Fibroblast of mammary gland (primary cell): ENCODE data around the gene TMED6.
A peak's percentile ranks its signal among the peaks of the same experiment; 100 is the strongest.

ENCODE experiments used
- DNase-seq: peaks from one replicate; pipeline ENCODE4 v3.0.0-alpha.2; 2010; ENCODE audit warnings: low read depth
- H3K4me3 ChIP-seq: 2 replicates; pipeline ENCODE4 v1.5.1; 2011; ENCODE audit warnings: low read depth, mild to moderate bottlenecking, low read length, moderate library complexity; ENCODE audit not compliant: control insufficient read depth
- TF ChIP-seq, protein P1 (sequence below): conservative IDR thresholded peaks from 2 replicates; pipeline ENCODE4 v1.5.1; 2011; ENCODE audit warnings: low read depth, low read length, inconsistent platforms; ENCODE audit not compliant: control insufficient read depth, insufficient read depth

TMED6 gene

DNA sequence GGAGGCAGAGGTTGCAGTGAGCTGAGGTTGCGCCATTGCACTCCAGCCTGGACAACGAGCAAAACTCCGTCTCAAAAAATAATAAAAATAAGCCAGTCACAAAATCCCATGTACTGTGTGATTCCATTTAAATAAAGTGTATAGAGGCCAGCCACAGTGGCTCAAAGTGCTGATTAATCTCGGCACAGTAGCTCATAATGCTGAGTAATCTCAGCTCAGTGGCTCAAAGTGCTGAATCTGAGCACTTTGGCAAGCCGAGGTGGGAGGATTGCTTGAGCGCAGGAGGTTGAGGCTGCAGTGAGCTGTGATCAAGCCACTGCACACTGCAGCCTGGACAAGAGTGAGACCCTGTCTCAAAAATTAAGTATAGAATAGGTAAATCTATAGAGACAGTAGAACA, 4.9 kb downstream of the TMED6 start:
- no peak overlapping the region for H3K4me3 ChIP-seq
- TF ChIP-seq, protein P1, sequence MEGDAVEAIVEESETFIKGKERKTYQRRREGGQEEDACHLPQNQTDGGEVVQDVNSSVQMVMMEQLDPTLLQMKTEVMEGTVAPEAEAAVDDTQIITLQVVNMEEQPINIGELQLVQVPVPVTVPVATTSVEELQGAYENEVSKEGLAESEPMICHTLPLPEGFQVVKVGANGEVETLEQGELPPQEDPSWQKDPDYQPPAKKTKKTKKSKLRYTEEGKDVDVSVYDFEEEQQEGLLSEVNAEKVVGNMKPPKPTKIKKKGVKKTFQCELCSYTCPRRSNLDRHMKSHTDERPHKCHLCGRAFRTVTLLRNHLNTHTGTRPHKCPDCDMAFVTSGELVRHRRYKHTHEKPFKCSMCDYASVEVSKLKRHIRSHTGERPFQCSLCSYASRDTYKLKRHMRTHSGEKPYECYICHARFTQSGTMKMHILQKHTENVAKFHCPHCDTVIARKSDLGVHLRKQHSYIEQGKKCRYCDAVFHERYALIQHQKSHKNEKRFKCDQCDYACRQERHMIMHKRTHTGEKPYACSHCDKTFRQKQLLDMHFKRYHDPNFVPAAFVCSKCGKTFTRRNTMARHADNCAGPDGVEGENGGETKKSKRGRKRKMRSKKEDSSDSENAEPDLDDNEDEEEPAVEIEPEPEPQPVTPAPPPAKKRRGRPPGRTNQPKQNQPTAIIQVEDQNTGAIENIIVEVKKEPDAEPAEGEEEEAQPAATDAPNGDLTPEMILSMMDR, result no peak
- DNase-seq, result no peak

DNA sequence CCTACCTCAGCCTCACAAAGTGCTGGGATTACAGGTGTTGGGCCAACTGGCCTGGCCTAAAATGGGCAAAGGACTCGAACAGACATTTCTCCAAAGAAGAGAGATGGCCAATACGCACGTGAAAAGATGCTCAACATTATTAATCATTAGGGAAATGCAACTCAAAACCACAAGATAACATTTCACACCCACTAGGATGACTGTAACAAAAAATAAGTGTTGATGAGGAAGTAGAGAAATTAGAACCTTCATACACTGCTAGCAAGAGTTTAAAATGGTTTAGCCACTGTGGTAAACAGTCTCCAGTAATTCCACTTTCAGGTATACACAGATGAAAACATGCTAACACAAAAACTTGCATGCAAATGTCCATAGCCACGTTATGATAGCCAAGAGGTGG, 5.7 kb downstream of the TMED6 start:
- no peak for DNase-seq
- H3K4me3 ChIP-seq, result no peak overlapping the region
- TF ChIP-seq, protein P1, result no peak

DNA sequence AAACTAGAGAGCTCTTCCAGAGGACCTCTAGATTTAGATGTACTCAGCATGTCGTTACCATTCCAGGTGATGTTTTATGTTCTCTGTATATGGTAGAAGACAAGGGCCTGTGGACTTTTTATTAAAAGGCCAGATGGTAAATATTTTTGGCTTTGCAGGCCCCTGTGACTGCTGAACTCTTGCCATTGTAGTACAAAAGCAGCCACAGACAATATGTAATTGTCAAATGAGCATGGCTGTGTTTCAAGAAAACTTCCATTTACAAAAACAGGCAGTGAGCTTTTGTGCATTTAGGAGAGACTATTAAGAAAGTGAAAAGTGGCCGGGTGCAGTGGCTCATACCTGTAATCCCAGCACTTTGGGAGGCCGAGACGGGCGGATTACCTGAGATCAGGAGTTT, 7.4 kb downstream of the TMED6 start:
- DNase-seq, result no peak
- TF ChIP-seq, protein P1, result no peak

DNA sequence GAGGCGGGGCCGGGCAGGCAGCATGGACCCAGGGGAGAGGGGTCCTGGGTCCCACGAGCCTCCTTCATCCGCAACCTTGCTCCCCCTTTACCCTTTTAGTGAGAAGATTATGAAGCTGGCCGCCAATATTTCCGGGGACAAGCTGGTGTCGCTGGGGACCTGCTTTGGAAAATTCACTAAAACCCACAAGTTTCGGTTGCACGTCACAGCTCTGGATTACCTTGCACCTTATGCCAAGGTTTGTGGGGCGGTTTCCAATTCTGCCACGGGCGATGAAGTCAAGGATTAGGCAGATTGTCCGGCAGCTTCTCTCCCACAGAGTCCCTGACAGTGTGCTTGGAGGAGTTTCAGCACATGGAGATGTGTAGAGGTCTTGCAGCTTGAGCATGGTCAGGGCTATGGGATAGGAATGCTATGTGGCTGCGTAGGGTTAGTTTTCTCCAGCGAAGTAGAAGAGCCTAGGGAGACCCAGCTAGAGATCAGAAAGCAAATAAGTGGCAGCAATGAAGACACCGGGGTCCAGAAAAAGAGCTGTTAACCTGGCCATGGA, 11.4 kb downstream of the TMED6 start:
- TF ChIP-seq, protein P1, result no peak
- H3K4me3 ChIP-seq, result peak overlapping the region; percentile 78
- DNase-seq, result no peak

More for the DNA sequence above, 7.4 kb downstream of the TMED6 start:
- no peak overlapping the region for H3K4me3 ChIP-seq

DNA sequence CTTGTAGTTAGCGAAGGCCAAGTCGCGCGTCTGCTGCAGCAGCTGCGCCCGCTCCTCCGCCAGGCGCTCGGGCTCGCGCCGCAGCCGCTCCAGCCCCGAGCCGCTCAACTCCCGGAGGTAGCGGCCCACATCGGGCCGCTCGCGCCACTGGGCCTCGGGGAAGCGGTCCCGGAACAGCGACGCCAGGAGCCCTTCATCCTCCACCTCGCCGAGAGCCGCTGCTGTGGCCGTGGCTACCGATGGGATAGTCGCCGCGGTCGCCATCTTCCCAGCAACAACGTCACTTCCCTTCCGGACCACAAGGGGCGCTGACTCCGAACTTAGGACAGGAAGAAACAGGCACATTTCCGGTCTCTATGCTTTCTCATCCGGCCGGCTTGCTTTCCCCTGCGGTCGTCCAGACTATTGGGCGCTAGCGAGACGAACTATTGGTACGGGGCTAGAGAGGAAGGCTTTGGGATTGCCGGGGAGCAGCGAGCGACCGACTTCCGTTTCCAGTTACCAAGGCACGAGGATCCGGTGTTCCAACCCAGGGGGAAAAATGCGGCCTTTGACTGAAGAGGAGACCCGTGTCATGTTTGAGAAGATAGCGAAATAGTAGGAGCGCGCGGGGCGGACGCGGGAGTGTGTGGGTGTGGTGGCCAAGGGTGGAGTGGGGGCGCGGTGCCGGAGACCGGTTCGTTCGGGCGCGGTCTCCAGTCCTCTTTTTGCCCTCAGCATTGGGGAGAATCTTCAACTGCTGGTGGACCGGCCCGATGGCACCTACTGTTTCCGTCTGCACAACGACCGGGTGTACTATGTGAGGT, 12.1 kb downstream of the TMED6 start, which contains the start of the genes COG8 and NIP7:
TSS of gene COG8 (minus strand) at position 276 of the 806 bp plus-strand sequence. CDS start at position 264, 12 bp downstream.
TSS of gene NIP7 (plus strand) at position 484 of the 806 bp plus-strand sequence. CDS start at position 542, 58 bp downstream.
- peak; percentile 99 for DNase-seq
- TF ChIP-seq, protein P1, result peak; percentile 75
- peak within 1 kb of the TSS; percentile 78 for H3K4me3 ChIP-seq

DNA sequence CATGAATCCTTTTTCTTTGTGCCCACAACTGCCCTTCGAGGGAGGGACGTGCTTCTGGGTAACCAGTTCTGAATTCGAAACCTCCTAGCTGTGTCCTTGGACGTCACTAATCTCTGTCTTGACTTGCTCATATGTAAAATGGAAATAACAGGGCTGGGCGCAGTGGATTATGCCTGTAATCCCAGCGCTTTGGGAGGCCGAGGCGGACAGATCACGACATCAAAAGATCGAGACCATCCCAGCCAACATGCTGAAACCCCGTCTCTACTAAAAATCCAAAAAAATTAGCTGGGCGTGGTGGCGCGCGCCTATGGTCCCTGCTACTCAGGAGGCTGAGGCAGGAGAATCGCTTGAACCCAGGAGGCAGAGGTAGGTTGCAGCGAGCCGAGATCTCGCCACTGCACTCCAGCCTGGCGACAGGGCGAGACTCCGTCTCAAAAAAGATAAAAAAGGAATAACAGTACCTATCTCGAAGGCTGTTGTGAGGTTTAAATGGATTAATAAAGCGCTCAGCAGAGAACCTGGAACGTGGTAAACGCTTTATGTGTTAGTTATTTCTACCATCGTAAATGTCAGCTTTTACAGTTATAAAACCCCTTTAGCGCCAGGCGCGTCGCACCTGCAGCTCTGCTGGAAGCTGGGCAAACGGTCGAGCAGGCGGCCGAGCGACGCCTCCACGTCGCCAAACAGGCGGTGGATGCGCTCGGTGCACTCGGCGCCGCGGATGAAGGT, 12.9 kb downstream of the TMED6 start:
- TF ChIP-seq, protein P1, result no peak
- DNase-seq, result no peak
- H3K4me3 ChIP-seq, result peak overlapping the region; percentile 78
